K562 (cell line): ENCODE results near the gene METTL8. TPM values are rescaled to one million over a fixed set of nuclear protein-coding genes. Genes with fewer than 3 reads are reported as not detected.

Source experiments
- ATAC-seq: fragments of 200-7000 bp; cut with Tn5 transposase; 3 replicates; pipeline ENCODE4 v1.9.1; 2020; ENCODE audit warnings: moderate library complexity
- BruUV-seq: library from RNA; stranded (reverse); fragments of 400-500 nt; replicated peaks from 2 replicates; lab custom pipeline; 2021; lab: Mats Ljungman, UMichigan
- CTCF ChIA-PET: fragments of 300-600 bp; formaldehyde crosslinking; extraction: SDS; loops from one replicate; lab custom pipeline; 2021; ENCODE audit warnings: low intra/inter-chr PET ratio; lab: Yijun Ruan, JAX
- POLR2A ChIA-PET: fragments of 300-600, 350-650 bp; sonication (Branson Sonifier 250); formaldehyde crosslinking; extraction: SDS; loops from one replicate; lab custom pipeline; 2021; ENCODE audit warnings: antibody characterized with exemption, inconsistent platforms; lab: Yijun Ruan, JAX
- DNase-seq, 4 experiments: peaks; one replicate each; pipeline versions ENCODE4 v3.0.0 to v3.0.0-alpha.2; 2011 to 2018; ENCODE audit warnings: low spot score in 3 of 4, mixed read lengths in 3 of 4; ENCODE audit errors: extremely low read depth in 1 of 4
- FAIRE-seq: peaks from 2 replicates; lab custom pipeline; 2011; peaks lifted over from hg19 to GRCh38; lab: Jason Lieb, UNC
- H2AFZ ChIP-seq: 2 replicates; pipeline ENCODE4 v1.6.0; 2011; ENCODE audit warnings: low read depth, low read length, control low read depth, inconsistent platforms
- H3K27ac ChIP-seq: fragments of 200-600 bp; 3 replicates; pipeline ENCODE4 v1.8.0; 2011; ENCODE audit warnings: low read depth, mild to moderate bottlenecking, control low read depth, inconsistent platforms, low read length, moderate library complexity, mixed read lengths; ENCODE audit errors: extremely low read depth
- H3K27me3 ChIP-seq, 2 experiments: fragments of 300-600 bp in 1 of 2; 2 replicates in 1 of 2; 3 replicates in 1 of 2; pipeline versions ENCODE4 v1.6.0 to v1.8.0; 2011; ENCODE audit warnings: inconsistent platforms in 2 of 2, low read length in 2 of 2, mild to moderate bottlenecking in 1 of 2, mixed read lengths in 1 of 2, moderate library complexity in 1 of 2; ENCODE audit not compliant: control insufficient read depth in 2 of 2, insufficient read depth in 2 of 2
- H3K36me3 ChIP-seq: fragments of 300-600 bp; 3 replicates; pipeline ENCODE4 v1.8.0; 2011; ENCODE audit warnings: mild to moderate bottlenecking, low read length, inconsistent platforms; ENCODE audit not compliant: control insufficient read depth, insufficient read depth
- H3K4me1 ChIP-seq, 2 experiments: fragments of 200-600 bp in 1 of 2; replicated peaks in 1 of 2; 2 replicates in 1 of 2; 3 replicates in 1 of 2; pipeline versions ENCODE4 v1.5.1 to v1.8.0; 2011; ENCODE audit warnings: inconsistent platforms in 2 of 2, low read length in 2 of 2, mild to moderate bottlenecking in 1 of 2, mixed read lengths in 1 of 2, moderate library complexity in 1 of 2; ENCODE audit not compliant: control insufficient read depth in 2 of 2, insufficient read depth in 2 of 2
- H3K4me2 ChIP-seq: 2 replicates; pipeline ENCODE4 v1.6.1; 2011; ENCODE audit warnings: low read length, control low read depth, inconsistent platforms, mixed read lengths; ENCODE audit not compliant: insufficient read depth
- H3K4me3 ChIP-seq: fragments of 200-600 bp; sonication (generic), shearing (Covaris generic); 2 replicates; pipeline ENCODE4 v1.5.1; 2016; ENCODE audit warnings: control low read depth, inconsistent platforms
- H3K79me2 ChIP-seq: fragments of 200-600 bp; 3 replicates; pipeline ENCODE4 v1.8.0; 2011; ENCODE audit warnings: low read length, inconsistent platforms; ENCODE audit not compliant: control insufficient read depth, insufficient read depth
- H3K9ac ChIP-seq, 2 experiments: 2 replicates each; pipeline versions ENCODE4 v1.6.0 to v1.6.1; 2011; ENCODE audit warnings: low read depth in 2 of 2, low read length in 2 of 2, control low read depth in 1 of 2, inconsistent platforms in 1 of 2, mild to moderate bottlenecking in 1 of 2, mixed read lengths in 1 of 2; ENCODE audit not compliant: insufficient read depth in 1 of 2
- H3K9me1 ChIP-seq: one replicate; pipeline ENCODE4 v1.6.0; 2011; ENCODE audit warnings: inconsistent platforms, mild to moderate bottlenecking, low read length, moderate library complexity; ENCODE audit not compliant: control insufficient read depth, insufficient read depth
- H3K9me3 ChIP-seq: replicated peaks from 2 replicates; pipeline ENCODE4 v1.5.1; 2011; ENCODE audit warnings: low read depth, low read length, inconsistent platforms; ENCODE audit not compliant: control insufficient read depth, insufficient read depth
- H4K20me1 ChIP-seq: replicated peaks from 2 replicates; pipeline ENCODE4 v1.6.1; 2011; ENCODE audit warnings: low read length, inconsistent platforms, mixed read lengths; ENCODE audit not compliant: control insufficient read depth, insufficient read depth
- DIDO1 ChIP-seq: fragments of 450-650 bp; IDR thresholded peaks from 2 replicates; pipeline ENCODE4 v1.6.1; 2016; ENCODE audit warnings: low read depth, missing biosample characterization, missing genetic modification characterization
- DMBX1 ChIP-seq: fragments of 250-450 bp; sonication (Bioruptor Pico); IDR thresholded peaks from 2 replicates; pipeline ENCODE4 v1.8.0; 2022; ENCODE audit warnings: inconsistent platforms, mild to moderate bottlenecking, moderate library complexity, borderline replicate concordance
- MNT ChIP-seq, 2 experiments: fragments of 450-650 bp; conservative IDR thresholded peaks; 2 replicates each; pipeline ENCODE4 v1.6.1; 2017; ENCODE audit warnings: mild to moderate bottlenecking in 2 of 2, moderate library complexity in 2 of 2
- ZKSCAN8 ChIP-seq: fragments of 200-800 bp; sonication (Bioruptor generic); IDR thresholded peaks from 2 replicates; pipeline ENCODE4 v1.6.1; 2016; ENCODE audit warnings: missing genetic modification characterization, missing compliant biosample characterization
- ZNF407 ChIP-seq: fragments of 450-650 bp; IDR thresholded peaks from 2 replicates; pipeline ENCODE4 v1.6.1; 2016; ENCODE audit warnings: low read depth
- WGBS: fragments of 100-300 bp; shearing (Covaris generic); methylation state at CpG from one replicate; pipeline ENCODE4 v1.1.6; 2016; ENCODE audit warnings: low coverage, mixed read lengths; ENCODE audit not compliant: insufficient coverage; ENCODE audit errors: missing lambda C conversion rate; 5-methylcytosine and 5-hydroxymethylcytosine counted together
- in situ Hi-C: fragments of 300-500 bp; cut with MboI; formaldehyde crosslinking; loops from 4 replicates; pipeline ENCODE4 v1.15.0; 2018; ENCODE audit warnings: inconsistent platforms, mixed read lengths
- intact Hi-C: fragments of 100-400 bp; cut with micrococcal nuclease; formaldehyde crosslinking; loops from 2 replicates; pipeline ENCODE4 v1.14.2; 2022
- polyA plus RNA-seq, 8 experiments: library from polyadenylated mRNA; depleted of rRNA in 4 of 8; stranded (reverse) in 5 of 8; unstranded in 3 of 8; fragments of >200 nt; fragmentation: Nextera tagmentation in 2 of 8; fragmentation: Illumina TruSeq in 1 of 8; extraction: Ambion mirVana in 2 of 8; extraction: Trizol in 1 of 8; gene quantifications; 2 replicates each; pipeline versions ENCODE4 v1.2.1 to v1.2.3, GENCODE V29; 2011 to 2014; ENCODE audit warnings: inconsistent platforms in 1 of 8, missing spikeins in 1 of 8
- total RNA-seq, 7 experiments: library from RNA; depleted of rRNA in 6 of 7; stranded (reverse); fragments of >200 nt in 6 of 7; fragmentation: Illumina TruSeq in 2 of 7; extraction: Trizol in 2 of 7; gene quantifications; 2 replicates each; pipeline versions ENCODE4 v1.2.1 to v1.2.3, GENCODE V29; 2011 to 2021; ENCODE audit warnings: low replicate concordance in 1 of 7

METTL8 gene
- total and polyA plus RNA-seq, 9 of the 15 experiments (the other 6 are each of a cell fraction or from before 2014, with no cell fraction given) = 12.9 to 52.6 (median 33.7) TPM

- ATAC-seq (no peak), FAIRE-seq (no peak), DNase-seq (no peak)
- Histone ChIP-seq H3K36me3 (0 out of 3 replicates have a peak, but pooled peaks cover 5% of the 10 kb centered on the region), H3K79me2 (peaks cover 18% of the 10 kb centered on the region; the same call in 2 of the 3 replicates), H3K4me2 (no peak overlapping the region), H3K9ac (no peak overlapping the region), H4K20me1 (no peaks in the 10 kb centered on the region), H3K4me3 (no peak overlapping the region), H3K9me1 (no peaks in the 10 kb centered on the region), H3K9me3 (0 out of 2 replicates have a peak, but pooled peaks cover 3% of the 10 kb centered on the region), H3K27me3 (no peaks in the 10 kb centered on the region), H2AFZ (no peak overlapping the region), H3K27ac (no peak overlapping the region), H3K4me1 (no peaks in the 10 kb centered on the region; a peak in 1 of 5 replicates)
- BruUV-seq = no TSS peak
- no peak for TF ChIP-seq DIDO1 (tag)
- no peak for TF ChIP-seq MNT (conservative IDR thresholded peaks at IDR 0.05)
- POLR2A ChIA-PET = no interaction called here
- WGBS = 71% methylated on average over 2 of the region's 2 CpGs
- CTCF ChIA-PET = no interaction called here
- intact Hi-C loops (no loop called here), in situ Hi-C loops (no loop called here)
Observed at GRCh38 chr2:171404719-171405118, 29.1 kb downstream of the METTL8 start.

- intact Hi-C loops (no loop called here), in situ Hi-C loops (no loop called here)
- ChIA-PET CTCF (no interaction called here), POLR2A (no interaction called here)
- 0 out of 3 replicates have a peak, but pooled peaks cover 5% of the 10 kb centered on the region for H3K36me3 ChIP-seq
- peaks cover 13% of the 10 kb centered on the region; the same call in 2 of the 3 replicates for H3K79me2 ChIP-seq
- DNase-seq (no peak), FAIRE-seq (no peak), ATAC-seq (no peak)
- no peak overlapping the region for H3K27ac ChIP-seq
- no peaks in the 10 kb centered on the region; a peak in 1 of 5 replicates for H3K4me1 ChIP-seq
- no peak overlapping the region for H3K4me2 ChIP-seq
- no peak overlapping the region for H3K9ac ChIP-seq
- no peak overlapping the region for H3K4me3 ChIP-seq
- 0 out of 2 replicates have a peak, but pooled peaks cover 3% of the 10 kb centered on the region for H3K9me3 ChIP-seq
- no TSS peak for BruUV-seq
- H2AFZ ChIP-seq = no peak overlapping the region
- WGBS = 88% methylated on average over 5 of the region's 5 CpGs
- no peaks in the 10 kb centered on the region for H3K27me3 ChIP-seq
- no peaks in the 10 kb centered on the region for H3K9me1 ChIP-seq
- no peaks in the 10 kb centered on the region for H4K20me1 ChIP-seq
- TF ChIP-seq ZKSCAN8 (CRISPR knock-in tag) (no peak), DMBX1 (no peak), ZNF407 (no peak)
Observed at GRCh38 chr2:171404261-171404660, 29.5 kb downstream of the METTL8 start.
